BE2C (cell line): ENCODE data around the gene B3GALT6.

Experiments used
- DNase-seq: peaks from one replicate; pipeline ENCODE4 v3.0.0-alpha.2; 2020
- H3K27me3 ChIP-seq: fragments of 250-450 bp; sonication (Bioruptor Pico); 2 replicates; pipeline ENCODE4 v1.5.1; 2020; ENCODE audit warnings: mild to moderate bottlenecking
- H3K36me3 ChIP-seq: fragments of 250-450 bp; sonication (Bioruptor Pico); 2 replicates; pipeline ENCODE4 v1.5.1; 2020; ENCODE audit warnings: mild to moderate bottlenecking
- H3K4me1 ChIP-seq: fragments of 250-450 bp; sonication (Bioruptor Pico); 2 replicates; pipeline ENCODE4 v1.5.1; 2020
- H3K4me3 ChIP-seq: 2 replicates; pipeline ENCODE4 v1.5.1; 2011; ENCODE audit warnings: low read depth, low read length
- H3K9me3 ChIP-seq: fragments of 250-450 bp; sonication (Bioruptor Pico); 2 replicates; pipeline ENCODE4 v1.5.1; 2020
- TF ChIP-seq, protein P1 (sequence below): IDR thresholded peaks from 2 replicates; pipeline ENCODE4 v1.5.1; 2012; ENCODE audit warnings: mild to moderate bottlenecking, low read depth, low read length

The B3GALT6 gene

DNA sequence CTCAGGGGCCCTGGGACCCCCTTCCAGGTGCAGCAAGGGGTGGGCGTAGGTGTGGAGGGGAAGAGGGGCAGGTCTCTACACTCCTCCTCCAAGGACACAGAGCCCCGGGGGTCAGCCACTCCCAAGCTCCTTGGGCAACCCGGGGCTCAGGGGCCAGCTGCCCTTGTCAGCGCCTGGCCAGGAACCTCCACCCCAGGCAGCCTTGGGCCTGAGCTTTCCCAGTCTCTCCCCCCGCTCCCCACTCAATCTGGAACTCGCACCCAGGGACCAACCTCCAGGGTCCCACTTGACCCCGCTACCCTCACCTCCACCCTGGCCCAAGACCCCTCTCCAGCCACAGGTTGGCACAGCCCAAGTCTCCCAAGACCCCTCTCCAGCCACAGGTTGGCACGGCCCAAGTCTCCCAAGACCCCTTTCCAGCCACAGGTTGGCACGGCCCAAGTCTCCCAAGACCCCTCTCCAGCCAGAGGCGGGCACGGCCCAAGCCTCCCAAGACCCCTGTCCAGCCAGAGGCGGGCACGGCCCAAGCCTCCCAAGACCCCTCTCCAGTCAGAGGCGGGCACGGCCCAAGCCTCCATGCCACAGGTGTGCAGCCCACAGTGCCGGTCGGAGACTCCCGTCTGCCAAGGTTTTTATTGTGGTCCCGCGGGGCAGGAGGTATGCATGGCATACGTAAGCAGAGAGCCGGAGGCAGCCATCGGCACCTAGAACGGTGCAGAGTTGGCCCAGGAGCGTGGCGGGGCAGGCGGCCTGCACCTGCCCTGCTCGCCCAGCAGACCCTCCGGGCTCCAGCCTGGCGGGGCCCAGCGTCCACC, 21.1 kb upstream of the B3GALT6 start:
- TF ChIP-seq, protein P1, sequence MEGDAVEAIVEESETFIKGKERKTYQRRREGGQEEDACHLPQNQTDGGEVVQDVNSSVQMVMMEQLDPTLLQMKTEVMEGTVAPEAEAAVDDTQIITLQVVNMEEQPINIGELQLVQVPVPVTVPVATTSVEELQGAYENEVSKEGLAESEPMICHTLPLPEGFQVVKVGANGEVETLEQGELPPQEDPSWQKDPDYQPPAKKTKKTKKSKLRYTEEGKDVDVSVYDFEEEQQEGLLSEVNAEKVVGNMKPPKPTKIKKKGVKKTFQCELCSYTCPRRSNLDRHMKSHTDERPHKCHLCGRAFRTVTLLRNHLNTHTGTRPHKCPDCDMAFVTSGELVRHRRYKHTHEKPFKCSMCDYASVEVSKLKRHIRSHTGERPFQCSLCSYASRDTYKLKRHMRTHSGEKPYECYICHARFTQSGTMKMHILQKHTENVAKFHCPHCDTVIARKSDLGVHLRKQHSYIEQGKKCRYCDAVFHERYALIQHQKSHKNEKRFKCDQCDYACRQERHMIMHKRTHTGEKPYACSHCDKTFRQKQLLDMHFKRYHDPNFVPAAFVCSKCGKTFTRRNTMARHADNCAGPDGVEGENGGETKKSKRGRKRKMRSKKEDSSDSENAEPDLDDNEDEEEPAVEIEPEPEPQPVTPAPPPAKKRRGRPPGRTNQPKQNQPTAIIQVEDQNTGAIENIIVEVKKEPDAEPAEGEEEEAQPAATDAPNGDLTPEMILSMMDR, result no peak
- H3K36me3 ChIP-seq, result peaks cover under 1% of the 10 kb centered on the region; the same call in 1 of the 2 replicates
- no peaks in the 10 kb centered on the region for H3K4me1 ChIP-seq
- DNase-seq, result peak; percentile 11
- no peaks in the 10 kb centered on the region for H3K9me3 ChIP-seq
- peaks cover 14% of the 10 kb centered on the region for H3K27me3 ChIP-seq
- no peak overlapping the region for H3K4me3 ChIP-seq

- peak; percentile 32 for DNase-seq
- Histone ChIP-seq H3K9me3 (no peaks in the 10 kb centered on the region), H3K4me1 (no peaks in the 10 kb centered on the region), H3K4me3 (no peak overlapping the region), H3K36me3 (peaks cover 3% of the 10 kb centered on the region; the same call in 1 of the 2 replicates), H3K27me3 (peaks cover 7% of the 10 kb centered on the region)
- TF ChIP-seq, protein P1, result no peak
These were observed 20.2 kb upstream of the B3GALT6 start for GRCh38 chr1:1211541-1212441.

- TF ChIP-seq, protein P1, result no peak
- Histone ChIP-seq H3K4me3 (no peak overlapping the region), H3K9me3 (no peaks in the 10 kb centered on the region), H3K36me3 (peaks cover 8% of the 10 kb centered on the region), H3K27me3 (no peaks in the 10 kb centered on the region), H3K4me1 (no peaks in the 10 kb centered on the region)
- DNase-seq, result peak; percentile 14
These were observed 19.2 kb upstream of the B3GALT6 start for GRCh38 chr1:1212780-1213344.

DNA sequence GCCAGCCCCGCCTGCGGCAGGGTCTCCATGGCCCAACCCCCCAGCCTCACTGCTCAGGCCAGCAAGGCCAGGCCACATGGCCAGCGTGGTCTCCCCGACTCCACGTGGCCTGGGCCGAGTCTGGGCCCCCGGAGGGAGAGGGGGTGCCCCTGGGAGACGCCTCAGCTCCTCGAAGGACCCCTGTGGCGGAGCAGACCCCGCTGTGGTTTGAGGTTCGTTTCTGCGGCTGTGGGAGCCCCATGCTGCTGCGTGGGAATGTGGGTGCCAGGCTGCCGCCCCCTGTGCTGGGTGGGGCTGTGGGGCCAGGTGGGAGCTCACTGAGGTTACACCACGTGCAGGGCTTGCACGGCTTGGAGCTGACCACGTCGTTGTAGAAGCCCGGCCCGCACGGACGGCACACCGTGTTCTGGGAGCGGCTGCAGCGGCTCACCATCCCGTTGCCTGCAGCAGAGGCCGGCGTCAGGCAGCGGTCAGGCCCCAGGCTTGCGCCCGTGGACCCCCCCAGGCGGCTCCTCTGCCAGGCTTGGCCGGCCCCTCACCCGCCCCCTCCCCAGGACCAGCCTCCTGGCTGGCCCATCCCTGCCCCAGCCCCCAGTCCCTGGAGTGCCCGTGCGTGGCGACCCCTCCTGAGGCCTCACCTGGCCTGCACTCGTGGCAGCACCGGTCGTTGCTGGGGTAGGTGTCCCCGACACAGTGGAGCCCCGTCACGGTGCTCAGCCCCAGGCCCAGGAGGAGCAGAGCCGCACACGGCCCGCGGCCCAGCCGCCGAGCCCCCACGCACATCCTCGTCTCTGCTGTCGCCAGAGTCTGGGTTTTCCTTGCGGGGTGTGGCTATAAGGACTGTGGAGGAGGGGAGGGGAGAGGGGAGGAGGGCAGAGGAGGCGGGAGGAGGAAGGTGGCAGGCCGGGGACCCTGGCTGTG, 18.4 kb upstream of the B3GALT6 start, which contains the start of gene TNFRSF4:
Gene TNFRSF4 (minus strand): TSS at position 809 of the 921 bp plus-strand sequence. CDS start 26 bp downstream, at position 783.
- H3K4me3 ChIP-seq, result no peak within 1 kb of the TSS
- TF ChIP-seq, protein P1, result no peak
- DNase-seq, result peak; percentile 22
- H3K4me1 ChIP-seq, result no peaks in the 10 kb centered on the region
- H3K9me3 ChIP-seq, result no peaks in the 10 kb centered on the region
- no peaks in the 10 kb centered on the region for H3K27me3 ChIP-seq
- peaks cover 15% of the 10 kb centered on the region for H3K36me3 ChIP-seq

DNA sequence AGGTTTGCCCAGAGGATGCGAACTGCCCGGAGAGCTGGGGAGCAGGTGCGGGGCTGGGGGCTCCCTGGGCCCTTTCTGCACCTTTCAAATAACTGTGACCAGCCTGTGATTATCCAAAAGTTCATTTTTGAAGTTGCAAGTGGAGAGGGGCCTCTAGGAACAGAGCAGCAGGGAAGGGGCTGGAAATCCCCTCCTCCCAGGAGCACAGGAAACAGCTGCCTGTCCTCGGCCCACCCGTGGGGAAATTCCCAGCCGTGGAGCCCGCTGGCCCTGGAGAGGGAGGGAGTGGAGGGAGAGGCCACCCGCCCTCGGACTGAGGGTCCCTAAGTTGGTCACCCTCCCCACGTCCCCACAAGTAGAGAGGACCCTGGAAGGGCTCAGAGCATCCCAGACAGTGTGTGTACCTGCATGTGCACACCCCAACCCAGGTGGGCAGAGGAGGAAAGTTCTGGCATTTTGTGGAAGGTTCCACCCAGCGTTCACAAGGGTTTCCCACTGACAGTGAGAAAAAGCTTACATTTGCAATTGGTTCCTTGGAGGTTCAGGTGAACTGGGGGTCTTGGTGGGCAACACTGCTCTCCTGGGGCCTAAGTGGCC, 16.9 kb upstream of the B3GALT6 start:
- Histone ChIP-seq H3K4me3 (no peak overlapping the region), H3K27me3 (no peaks in the 10 kb centered on the region), H3K9me3 (no peaks in the 10 kb centered on the region), H3K36me3 (peaks cover 24% of the 10 kb centered on the region), H3K4me1 (no peaks in the 10 kb centered on the region)
- TF ChIP-seq, protein P1, result no peak
- no peak for DNase-seq
